Activated CD4-positive, alpha-beta T cell treated with anti-CD3 and anti-CD28 coated beads for 1 hour (primary cell): ENCODE measurements around the gene ABAT.
"Not testable (repeated sequence)": the region's sequence is repeated elsewhere in the genome, so short reads cannot be mapped to it uniquely, and the experiment has no call there.

Source experiments
- DNase-seq: peaks from one replicate; pipeline ENCODE4 v3.0.0-alpha.2; 2020

ABAT gene

GRCh38 chr16:8751481-8752311 is 77.3 kb downstream of the ABAT start:
- no peak for DNase-seq

GRCh38 chr16:8752706-8753105 is 78.3 kb downstream of the ABAT start:
- no peak for DNase-seq

GRCh38 chr16:8753416-8754054 is 79.1 kb downstream of the ABAT start:
- DNase-seq, result no peak

GRCh38 chr16:8756755-8757154 is 82.3 kb downstream of the ABAT start:
- no peak for DNase-seq

- DNase-seq, result no peak
Measured at GRCh38 chr16:8758022-8758421, 83.6 kb downstream of the ABAT start.

GRCh38 chr16:8760021-8760420 is 85.6 kb downstream of the ABAT start:
- DNase-seq, result no peak

- no peak for DNase-seq
Measured at GRCh38 chr16:8761078-8761477, 86.7 kb downstream of the ABAT start.

GRCh38 chr16:8762254-8762653 is 87.8 kb downstream of the ABAT start:
- no peak for DNase-seq

GRCh38 chr16:8763083-8763482 is 88.7 kb downstream of the ABAT start:
- DNase-seq, result no peak

GRCh38 chr16:8763899-8764298 is 89.5 kb downstream of the ABAT start:
- no peak for DNase-seq

- no peak for DNase-seq
Measured at GRCh38 chr16:8764525-8765250, 90.3 kb downstream of the ABAT start.

GRCh38 chr16:8767176-8767575 is 92.8 kb downstream of the ABAT start:
- DNase-seq, result no peak

GRCh38 chr16:8768283-8768682 is 93.9 kb downstream of the ABAT start:
- no peak for DNase-seq

- no peak for DNase-seq
Measured at GRCh38 chr16:8768692-8769091, 94.3 kb downstream of the ABAT start.

GRCh38 chr16:8773537-8773936 is 99.1 kb downstream of the ABAT start:
- no peak for DNase-seq

- no peak for DNase-seq
Measured at GRCh38 chr16:8774208-8774607, 99.8 kb downstream of the ABAT start.

- DNase-seq, result no peak
Measured at GRCh38 chr16:8775359-8775758, 100.9 kb downstream of the ABAT start.

- no peak for DNase-seq
Measured at GRCh38 chr16:8776129-8776584, 101.7 kb downstream of the ABAT start.

GRCh38 chr16:8777217-8777616 is 102.8 kb downstream of the ABAT start:
- DNase-seq, result no peak

GRCh38 chr16:8781797-8782196 is 107.4 kb downstream of the ABAT start:
- no peak for DNase-seq

- DNase-seq, result no peak
Measured at GRCh38 chr16:8782673-8783072, 108.3 kb downstream of the ABAT start.

GRCh38 chr16:8785408-8785807 is 111.0 kb downstream of the ABAT start:
- DNase-seq, result no peak

GRCh38 chr16:8786316-8786715 is 111.9 kb downstream of the ABAT start:
- DNase-seq, result not testable (repeated sequence)
